Nephron progenitor cell (in vitro differentiated cells): ENCODE measurements around the gene CTDSPL.

Experiments
- DNase-seq: peaks from one replicate; pipeline ENCODE4 v3.0.0; 2021
- H3K27ac Mint-ChIP-seq: 2 replicates; pipeline ENCODE4 v1.8.0; 2021; ENCODE audit warnings: mild to moderate bottlenecking, moderate library complexity, mixed read lengths
- H3K27me3 Mint-ChIP-seq: 2 replicates; pipeline ENCODE4 v1.8.0; 2021; ENCODE audit warnings: mild to moderate bottlenecking, low read depth, mixed read lengths; ENCODE audit not compliant: poor library complexity
- H3K36me3 Mint-ChIP-seq: 2 replicates; pipeline ENCODE4 v1.8.0; 2021; ENCODE audit warnings: low read depth, mixed read lengths
- H3K4me1 Mint-ChIP-seq: 2 replicates; pipeline ENCODE4 v1.8.0; 2021; ENCODE audit warnings: mixed read lengths
- H3K4me3 Mint-ChIP-seq: 2 replicates; pipeline ENCODE4 v1.8.0; 2021; ENCODE audit warnings: mild to moderate bottlenecking, moderate library complexity, mixed read lengths
- H3K9me3 Mint-ChIP-seq: 2 replicates; pipeline ENCODE4 v1.8.0; 2021; ENCODE audit warnings: mild to moderate bottlenecking, moderate library complexity, mixed read lengths
- TF ChIP-seq, protein P1 (sequence below): fragments of 200-600 bp; sonication (generic); IDR thresholded peaks from 2 replicates; pipeline ENCODE4 v1.5.0; 2021; ENCODE audit warnings: antibody characterized with exemption

Gene CTDSPL

GRCh38 chr3:37963635-37964034, 102.0 kb downstream of the CTDSPL start:
- no peak for DNase-seq
- no peak overlapping the region for H3K27ac Mint-ChIP-seq
- peaks cover 34% of the 10 kb centered on the region for H3K4me1 Mint-ChIP-seq
- no peaks in the 10 kb centered on the region for H3K9me3 Mint-ChIP-seq
- peaks cover 2% of the 10 kb centered on the region for H3K27me3 Mint-ChIP-seq
- H3K4me3 Mint-ChIP-seq: no peak overlapping the region
- peaks cover 19% of the 10 kb centered on the region for H3K36me3 Mint-ChIP-seq
- TF ChIP-seq, protein P1, sequence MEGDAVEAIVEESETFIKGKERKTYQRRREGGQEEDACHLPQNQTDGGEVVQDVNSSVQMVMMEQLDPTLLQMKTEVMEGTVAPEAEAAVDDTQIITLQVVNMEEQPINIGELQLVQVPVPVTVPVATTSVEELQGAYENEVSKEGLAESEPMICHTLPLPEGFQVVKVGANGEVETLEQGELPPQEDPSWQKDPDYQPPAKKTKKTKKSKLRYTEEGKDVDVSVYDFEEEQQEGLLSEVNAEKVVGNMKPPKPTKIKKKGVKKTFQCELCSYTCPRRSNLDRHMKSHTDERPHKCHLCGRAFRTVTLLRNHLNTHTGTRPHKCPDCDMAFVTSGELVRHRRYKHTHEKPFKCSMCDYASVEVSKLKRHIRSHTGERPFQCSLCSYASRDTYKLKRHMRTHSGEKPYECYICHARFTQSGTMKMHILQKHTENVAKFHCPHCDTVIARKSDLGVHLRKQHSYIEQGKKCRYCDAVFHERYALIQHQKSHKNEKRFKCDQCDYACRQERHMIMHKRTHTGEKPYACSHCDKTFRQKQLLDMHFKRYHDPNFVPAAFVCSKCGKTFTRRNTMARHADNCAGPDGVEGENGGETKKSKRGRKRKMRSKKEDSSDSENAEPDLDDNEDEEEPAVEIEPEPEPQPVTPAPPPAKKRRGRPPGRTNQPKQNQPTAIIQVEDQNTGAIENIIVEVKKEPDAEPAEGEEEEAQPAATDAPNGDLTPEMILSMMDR: no peak

- TF ChIP-seq, protein P1: no peak
- H3K4me1 Mint-ChIP-seq: peaks cover 34% of the 10 kb centered on the region
- H3K4me3 Mint-ChIP-seq: no peak overlapping the region
- no peak for DNase-seq
- peaks cover 2% of the 10 kb centered on the region for H3K27me3 Mint-ChIP-seq
- H3K36me3 Mint-ChIP-seq: peaks cover 20% of the 10 kb centered on the region
- H3K27ac Mint-ChIP-seq: no peak overlapping the region
- H3K9me3 Mint-ChIP-seq: no peaks in the 10 kb centered on the region
Measured at GRCh38 chr3:37964146-37964545, 102.5 kb downstream of the CTDSPL start.

- Mint-ChIP-seq H3K27ac (no peak overlapping the region), H3K4me3 (no peak overlapping the region), H3K9me3 (no peaks in the 10 kb centered on the region), H3K27me3 (peaks cover 2% of the 10 kb centered on the region), H3K36me3 (peaks cover 21% of the 10 kb centered on the region), H3K4me1 (peaks cover 34% of the 10 kb centered on the region)
- TF ChIP-seq, protein P1: no peak
- DNase-seq: no peak
Measured at GRCh38 chr3:37964716-37965115, 103.0 kb downstream of the CTDSPL start.

GRCh38 chr3:37967260-37967881, 105.7 kb downstream of the CTDSPL start:
- Mint-ChIP-seq H3K27me3 (no peaks in the 10 kb centered on the region), H3K4me3 (no peak overlapping the region), H3K27ac (no peak overlapping the region), H3K9me3 (no peaks in the 10 kb centered on the region), H3K36me3 (peaks cover 25% of the 10 kb centered on the region), H3K4me1 (peaks cover 20% of the 10 kb centered on the region)
- TF ChIP-seq, protein P1: peak; percentile 73
- DNase-seq: peak; percentile 74

- H3K27ac Mint-ChIP-seq: peak overlapping the region; percentile 67
Measured at GRCh38 chr3:37968199-37968598, 106.5 kb downstream of the CTDSPL start.

More at GRCh38 chr3:37968199-37968598, 106.5 kb downstream of the CTDSPL start:
- TF ChIP-seq, protein P1: no peak
- Mint-ChIP-seq H3K4me1 (peaks cover 13% of the 10 kb centered on the region), H3K4me3 (no peak overlapping the region), H3K36me3 (peaks cover 25% of the 10 kb centered on the region), H3K27me3 (no peaks in the 10 kb centered on the region), H3K9me3 (no peaks in the 10 kb centered on the region)
- no peak for DNase-seq
